ENCODE results near the gene POPDC3.

POPDC3 gene

DNA sequence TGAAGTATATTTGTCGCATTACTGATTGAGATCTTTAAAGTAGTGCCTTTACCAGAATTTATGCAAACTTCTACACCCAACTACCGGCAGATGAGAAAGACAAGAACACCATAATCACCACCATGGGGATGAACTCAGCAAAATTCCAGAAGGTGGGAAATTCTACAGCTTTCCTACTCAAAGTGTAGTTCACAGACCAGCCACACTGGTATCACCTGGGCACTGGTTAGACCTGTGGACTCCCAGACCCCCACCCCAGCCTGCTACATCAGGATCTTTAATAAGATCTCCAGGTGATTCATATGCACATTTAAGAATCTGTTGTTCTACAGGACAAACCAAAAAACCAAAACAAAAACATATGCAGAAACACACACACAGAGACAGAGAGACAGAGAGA lies 67.9 kb downstream of the POPDC3 start:
- ChIA-PET POLR2A (no interaction called here), CTCF (interaction anchor here (1.8 to 2.8 kb wide), 3 partner anchors 23 to 252 kb away, joined by 4 to 11 read pairs (median 8); no protein-coding TSS in a partner anchor)
- H3K4me3 ChIP-seq (ENCODE audit: low read depth, low read length): no peak overlapping the region
- TF ChIP-seq, protein P1, sequence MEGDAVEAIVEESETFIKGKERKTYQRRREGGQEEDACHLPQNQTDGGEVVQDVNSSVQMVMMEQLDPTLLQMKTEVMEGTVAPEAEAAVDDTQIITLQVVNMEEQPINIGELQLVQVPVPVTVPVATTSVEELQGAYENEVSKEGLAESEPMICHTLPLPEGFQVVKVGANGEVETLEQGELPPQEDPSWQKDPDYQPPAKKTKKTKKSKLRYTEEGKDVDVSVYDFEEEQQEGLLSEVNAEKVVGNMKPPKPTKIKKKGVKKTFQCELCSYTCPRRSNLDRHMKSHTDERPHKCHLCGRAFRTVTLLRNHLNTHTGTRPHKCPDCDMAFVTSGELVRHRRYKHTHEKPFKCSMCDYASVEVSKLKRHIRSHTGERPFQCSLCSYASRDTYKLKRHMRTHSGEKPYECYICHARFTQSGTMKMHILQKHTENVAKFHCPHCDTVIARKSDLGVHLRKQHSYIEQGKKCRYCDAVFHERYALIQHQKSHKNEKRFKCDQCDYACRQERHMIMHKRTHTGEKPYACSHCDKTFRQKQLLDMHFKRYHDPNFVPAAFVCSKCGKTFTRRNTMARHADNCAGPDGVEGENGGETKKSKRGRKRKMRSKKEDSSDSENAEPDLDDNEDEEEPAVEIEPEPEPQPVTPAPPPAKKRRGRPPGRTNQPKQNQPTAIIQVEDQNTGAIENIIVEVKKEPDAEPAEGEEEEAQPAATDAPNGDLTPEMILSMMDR (IDR thresholded peaks at IDR 0.05; ENCODE audit: insufficient read depth, low read length, missing control alignments): no peak
- no peak for DNase-seq (ENCODE audit: low read depth, low spot score)

DNA sequence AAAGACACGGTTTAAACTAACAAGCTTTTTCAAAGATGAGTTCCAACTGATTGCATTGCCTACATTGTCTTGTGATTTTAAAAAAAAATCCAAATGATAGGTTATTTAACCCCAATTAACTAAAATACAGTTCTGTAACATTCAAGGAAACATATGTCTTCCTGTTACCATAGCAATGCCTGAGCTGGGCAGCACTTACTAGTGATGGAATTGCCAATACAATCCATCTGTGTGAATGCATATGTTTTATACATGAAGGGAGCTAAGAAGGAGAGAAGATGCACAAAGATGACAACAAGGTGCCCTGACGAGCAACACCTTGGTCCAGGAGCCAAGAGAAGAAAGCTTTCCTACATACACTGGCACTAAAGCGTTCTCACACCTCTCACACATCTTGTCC lies 68.7 kb downstream of the POPDC3 start:
- DNase-seq (ENCODE audit: low read depth, low spot score): no peak
- ChIA-PET POLR2A (no interaction called here), CTCF (interaction anchor here (1.0 to 2.8 kb wide), 4 partner anchors 23 to 280 kb away, joined by 3 to 13 read pairs (median 10); no protein-coding TSS in a partner anchor)
- H3K4me3 ChIP-seq (ENCODE audit: low read depth, low read length): no peak overlapping the region
- TF ChIP-seq, protein P1 (IDR thresholded peaks at IDR 0.05; ENCODE audit: insufficient read depth, low read length, missing control alignments): no peak

DNA sequence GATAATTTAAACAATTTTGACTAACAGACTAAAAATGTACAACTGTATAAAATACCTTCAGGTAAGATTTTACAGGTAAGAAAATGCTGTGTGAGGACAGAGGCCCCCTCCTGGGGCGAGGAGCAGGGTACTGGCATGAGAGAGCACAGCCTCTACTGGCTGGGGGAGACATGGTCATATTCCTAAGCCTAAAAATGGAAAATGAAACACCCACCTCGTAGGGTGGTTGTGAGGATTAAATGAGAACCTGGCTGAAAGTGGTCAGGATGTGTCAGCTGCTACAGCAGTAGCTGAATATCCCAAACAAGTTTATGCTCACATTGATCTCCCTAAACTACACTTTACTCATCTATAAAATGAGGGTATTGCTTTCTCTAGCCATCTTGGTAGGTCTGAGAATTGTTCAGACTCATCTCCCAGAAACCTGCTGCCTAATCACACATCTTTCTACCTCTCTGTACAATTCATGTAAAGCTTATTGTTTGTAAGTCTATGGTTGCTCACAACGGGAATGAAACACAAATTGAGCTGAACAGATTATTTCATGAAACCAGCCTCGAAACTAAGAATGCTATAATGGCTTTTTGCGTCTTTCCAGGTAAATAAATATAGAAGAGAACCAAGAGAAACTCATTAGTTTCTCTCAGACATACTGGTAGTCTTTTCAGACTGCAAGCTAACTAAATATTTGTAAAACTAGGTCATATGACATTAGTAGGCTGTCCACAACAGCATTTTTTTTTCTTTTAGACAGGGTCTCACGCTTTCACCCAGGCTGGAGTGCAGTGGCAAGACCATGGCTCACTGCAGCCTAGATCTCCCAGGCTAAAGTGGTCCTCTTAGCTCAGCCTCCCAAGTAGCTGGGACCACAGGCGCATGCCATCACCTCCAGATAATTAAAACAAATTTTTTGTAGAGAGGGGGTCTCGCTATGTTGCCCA lies 69.6 kb downstream of the POPDC3 start:
- TF ChIP-seq, protein P1 (IDR thresholded peaks at IDR 0.05; ENCODE audit: insufficient read depth, low read length, missing control alignments): no peak
- no peak overlapping the region for H3K4me3 ChIP-seq (ENCODE audit: low read depth, low read length)
- DNase-seq (ENCODE audit: low read depth, low spot score): no peak
- ChIA-PET POLR2A (no interaction called here), CTCF (interaction anchor here (1.0 to 2.8 kb wide), 3 partner anchors 22 to 281 kb away, joined by 3 to 13 read pairs (median 11); no protein-coding TSS in a partner anchor)

DNA sequence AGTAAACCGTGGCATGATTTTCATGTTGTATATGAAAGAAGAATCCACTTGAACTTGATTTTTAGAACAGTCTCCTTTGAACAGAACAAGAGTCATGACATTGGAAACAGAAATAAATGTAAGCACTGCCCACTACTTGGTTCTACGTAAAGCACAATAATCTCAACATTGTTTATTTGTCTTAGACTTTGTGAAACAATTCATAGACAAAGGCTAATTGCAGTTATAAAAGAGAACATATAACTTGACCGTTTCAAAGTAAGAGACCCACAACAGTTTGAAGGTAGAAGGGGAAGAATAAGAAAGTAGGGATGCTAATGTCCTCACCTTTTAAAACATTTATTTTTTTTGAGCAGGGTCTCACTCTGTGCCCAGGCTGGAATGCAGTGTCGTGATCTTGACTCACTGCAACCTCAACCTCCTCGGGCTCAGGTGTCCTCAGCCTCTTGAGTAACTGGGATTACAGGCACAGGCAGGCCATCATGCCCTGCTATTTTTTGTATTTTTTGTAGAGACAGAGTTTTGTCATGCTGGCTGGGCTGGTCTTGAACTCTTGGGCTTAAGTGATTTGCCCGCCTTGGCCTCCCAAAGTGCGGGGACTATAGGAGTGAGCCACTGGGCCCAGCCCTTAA lies 71.1 kb downstream of the POPDC3 start:
- ChIA-PET CTCF (interaction anchor here (1.8 to 2.8 kb wide), 2 partner anchors 20 to 255 kb away, joined by 11 read pairs; no protein-coding TSS in a partner anchor), POLR2A (no interaction called here)
- DNase-seq (ENCODE audit: low read depth, low spot score): no peak
- TF ChIP-seq, protein P1 (IDR thresholded peaks at IDR 0.05; ENCODE audit: insufficient read depth, low read length, missing control alignments): no peak
- H3K4me3 ChIP-seq (ENCODE audit: low read depth, low read length): no peak overlapping the region
